B cell (primary cell): ENCODE data around the gene SULT2B1. TPM values are rescaled to one million over a fixed set of nuclear protein-coding genes. Genes with fewer than 3 reads are reported as not detected.

Source experiments
- ATAC-seq: fragments of 200-7000 bp; cut with Tn5 transposase; one replicate; pipeline ENCODE4 v1.10.0; 2021; ENCODE audit warnings: low read depth, mild to moderate bottlenecking, moderate number of reproducible peaks, moderate library complexity
- CTCF ChIA-PET: fragments of 350-600 bp; sonication (Branson Sonifier 250); formaldehyde crosslinking; loops from one replicate; lab custom pipeline; 2021; ENCODE audit warnings: antibody characterized with exemption, inconsistent platforms; lab: Charles Lee
- POLR2A ChIA-PET: fragments of 350-600 bp; sonication (Branson Sonifier 250); formaldehyde crosslinking; loops from one replicate; lab custom pipeline; 2021; ENCODE audit warnings: antibody characterized with exemption; lab: Charles Lee
- DNase-seq: peaks from one replicate; pipeline ENCODE4 v3.0.0; 2013
- H2AFZ ChIP-seq: 2 replicates; pipeline ENCODE4 v1.6.1; 2012; ENCODE audit warnings: mild to moderate bottlenecking, low read depth, low read length; ENCODE audit not compliant: insufficient read depth, poor library complexity, severe bottlenecking
- H3K27ac ChIP-seq, 2 donors: 1 replicate in 1 of 2; 2 replicates in 1 of 2; pipeline ENCODE4 v1.5.1; 2012 to 2013; ENCODE audit warnings: low read length in 2 of 2, mild to moderate bottlenecking in 2 of 2, moderate library complexity in 1 of 2
- H3K27me3 ChIP-seq, 4 experiments: fragments of 200-600 bp in 1 of 4; sonication (generic) in 1 of 4; replicated peaks in 1 of 4; 1 replicate in 2 of 4; 2 replicates in 2 of 4; pipeline versions ENCODE4 v1.6.1 to v1.7.0; 2013 to 2016; ENCODE audit warnings: low read length in 3 of 4, mild to moderate bottlenecking in 2 of 4, mixed read lengths in 1 of 4, moderate library complexity in 1 of 4; ENCODE audit not compliant: insufficient read depth in 4 of 4, control insufficient read depth in 3 of 4; ENCODE audit errors: control extremely low read depth in 1 of 4
- H3K36me3 ChIP-seq, 2 experiments: replicated peaks in 1 of 2; 1 replicate in 1 of 2; 2 replicates in 1 of 2; pipeline versions ENCODE4 v1.6.1 to v1.7.1; 2013; ENCODE audit warnings: low read length in 1 of 2; ENCODE audit not compliant: insufficient read depth in 2 of 2, control insufficient read depth in 1 of 2; ENCODE audit errors: control extremely low read depth in 1 of 2, extremely low read depth in 1 of 2
- H3K4me1 ChIP-seq, 2 donors: fragments of 200-600 bp in 1 of 2; sonication (generic) in 1 of 2; 1 replicate in 1 of 2; 2 replicates in 1 of 2; pipeline versions ENCODE4 v1.5.1 to v1.6.1; 2013 to 2017; ENCODE audit warnings: low read length in 2 of 2; ENCODE audit not compliant: control insufficient read depth in 2 of 2, insufficient read depth in 2 of 2
- H3K4me2 ChIP-seq: replicated peaks from 2 replicates; pipeline ENCODE3; 2012; ENCODE audit warnings: mild to moderate bottlenecking, low read depth, low read length; ENCODE audit not compliant: poor library complexity, severe bottlenecking
- H3K4me3 ChIP-seq, 5 experiments: fragments of 200-600 bp in 1 of 5; sonication (generic) in 1 of 5; 1 replicate in 3 of 5; 2 replicates in 2 of 5; pipeline versions ENCODE4 v1.5.1 to v1.7.0; 2011 to 2016; ENCODE audit warnings: low read length in 4 of 5, mild to moderate bottlenecking in 4 of 5, low read depth in 2 of 5, control low read depth in 1 of 5, moderate library complexity in 1 of 5; ENCODE audit not compliant: insufficient read depth in 1 of 5; ENCODE audit errors: control extremely low read depth in 1 of 5, extremely low read depth in 1 of 5
- H3K79me2 ChIP-seq: fragments of 200-600 bp; sonication (generic); one replicate; pipeline ENCODE4 v1.6.0; 2016; ENCODE audit warnings: low read length; ENCODE audit not compliant: control insufficient read depth, insufficient read depth
- H3K9ac ChIP-seq: fragments of 200-600 bp; sonication (generic); 2 replicates; pipeline ENCODE4 v1.6.1; 2017; ENCODE audit warnings: mild to moderate bottlenecking, low read length, moderate library complexity
- H3K9me3 ChIP-seq, 3 donors: one replicate each; pipeline versions ENCODE4 v1.6.1 to v1.7.1; 2013; ENCODE audit warnings: low read length in 2 of 3; ENCODE audit not compliant: control insufficient read depth in 2 of 3, insufficient read depth in 1 of 3; ENCODE audit errors: control extremely low read depth in 1 of 3
- H4K20me1 ChIP-seq: 2 replicates; pipeline ENCODE4 v1.6.0; 2012; ENCODE audit warnings: mild to moderate bottlenecking, low read length; ENCODE audit not compliant: insufficient read depth, control insufficient read depth, poor library complexity, severe bottlenecking
- H3K27ac Mint-ChIP-seq: one replicate; pipeline ENCODE4 v1.8.0; 2021; ENCODE audit warnings: mixed read lengths
- H3K27me3 Mint-ChIP-seq: one replicate; pipeline ENCODE4 v1.8.0; 2021; ENCODE audit warnings: mixed read lengths
- H3K4me1 Mint-ChIP-seq: one replicate; pipeline ENCODE4 v1.8.0; 2021; ENCODE audit warnings: mixed read lengths
- H3K4me3 Mint-ChIP-seq: one replicate; pipeline ENCODE4 v1.8.0; 2021; ENCODE audit warnings: mixed read lengths
- H3K9me3 Mint-ChIP-seq: one replicate; pipeline ENCODE4 v1.8.0; 2022; ENCODE audit warnings: mixed read lengths; ENCODE audit not compliant: insufficient read depth
- EZH2 ChIP-seq: IDR thresholded peaks from 2 replicates; pipeline ENCODE4 v1.6.1; 2012; ENCODE audit warnings: borderline replicate concordance, low read depth, mild to moderate bottlenecking, moderate library complexity, low read length; ENCODE audit not compliant: insufficient read depth, poor library complexity, severe bottlenecking
- WGBS: methylation state at CpG from one replicate; pipeline ENCODE4 v1.1.5; 2013; ENCODE audit warnings: missing lambda C conversion rate; ENCODE audit not compliant: insufficient coverage; 5-methylcytosine and 5-hydroxymethylcytosine counted together
- intact Hi-C: fragments of 100-400 bp; cut with micrococcal nuclease; formaldehyde crosslinking; loops from one replicate; pipeline ENCODE4 v1.10.0; 2022
- polyA minus RNA-seq: library from RNA; depleted of rRNA, polyadenylated mRNA; stranded (reverse); fragments of >200 nt; gene quantifications from 2 replicates; pipeline ENCODE4 v1.2.3, GENCODE V29; 2012
- polyA plus RNA-seq: library from polyadenylated mRNA; depleted of rRNA; stranded (reverse); fragments of >200 nt; gene quantifications from 2 replicates; pipeline ENCODE4 v1.2.3, GENCODE V29; 2012
- total RNA-seq, 2 donors: library from RNA; stranded (reverse); fragments of 120-200 nt in 1 of 2; gene quantifications; 1 replicate in 1 of 2; 2 replicates in 1 of 2; pipeline versions ENCODE4 v1.2.3 to v1.2.4, GENCODE V29; 2013 to 2022
- TF ChIP-seq, protein P1 (sequence below): fragments of 200-600 bp; IDR thresholded peaks from one replicate; pipeline ENCODE4 v1.8.0; 2022; ENCODE audit warnings: antibody characterized with exemption, mild to moderate bottlenecking

Gene SULT2B1
- total RNA-seq: not detected in 2 replicates
- not detected for total RNA-seq (2013)
- not detected in 2 replicates for polyA plus RNA-seq
- polyA minus RNA-seq: not detected in 2 replicates

DNA sequence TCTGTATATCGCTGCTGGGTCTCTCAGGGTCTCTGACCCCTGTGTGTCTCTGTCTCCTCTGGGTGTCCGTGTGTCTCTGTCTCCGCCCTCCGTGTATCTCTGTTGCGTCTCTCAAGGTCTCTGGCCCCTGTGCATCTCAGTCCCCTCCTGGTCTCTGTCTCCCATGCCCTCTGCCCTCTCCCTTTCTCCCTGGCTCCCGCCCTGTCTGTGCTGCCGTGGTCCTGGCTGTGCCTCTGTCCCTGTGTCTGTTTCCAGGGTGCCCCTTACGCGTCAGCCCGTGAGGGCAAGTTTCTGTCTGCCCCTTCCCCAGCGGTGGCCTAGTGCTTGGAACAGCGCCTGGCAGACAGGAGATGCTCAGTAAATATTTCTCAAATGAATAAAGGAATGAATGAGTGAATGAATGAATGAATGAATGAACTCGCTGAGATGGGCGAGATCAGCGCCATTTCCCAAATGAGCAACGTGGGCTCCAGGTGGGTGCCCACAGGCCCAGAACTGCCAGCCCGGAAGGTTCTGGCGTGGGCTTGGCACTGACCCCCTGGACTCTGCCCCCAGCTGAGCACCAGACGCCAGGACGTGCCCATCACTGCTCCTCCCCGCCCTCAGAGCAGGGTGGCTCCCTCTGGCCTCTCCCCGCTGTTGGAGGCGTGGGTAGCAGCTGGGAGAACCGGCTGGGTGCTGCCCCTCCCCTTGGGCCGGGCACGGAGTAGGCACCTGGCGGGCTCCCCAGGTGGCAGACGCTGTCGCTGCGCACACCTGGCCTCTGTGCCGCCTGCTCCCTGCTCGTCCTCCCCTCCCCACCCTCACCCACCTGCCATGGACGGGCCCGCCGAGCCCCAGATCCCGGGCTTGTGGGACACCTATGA, at the start of gene SULT2B1:
Gene SULT2B1, plus strand, starts transcription at position 736 of the 866 bp plus-strand sequence. Its CDS starts 81 bp downstream, at position 817.
- Histone ChIP-seq H3K4me1 (no peaks in the 10 kb centered on the region), H3K4me2 (no peak within 1 kb of the TSS), H3K79me2 (no peaks in the 10 kb centered on the region), H3K9me3 (no peaks in the 10 kb centered on the region), H3K27ac (no peak within 1 kb of the TSS), H3K9ac (no peak within 1 kb of the TSS), H3K4me3 (no peak within 1 kb of the TSS), H2AFZ (no peak within 1 kb of the TSS), H3K27me3 (peaks cover 0 to 7% (median 1%) of the 10 kb centered on the region in 4 experiments), H4K20me1 (no peaks in the 10 kb centered on the region), H3K36me3 (no peaks in the 10 kb centered on the region)
- Mint-ChIP-seq H3K27ac (no peak within 1 kb of the TSS), H3K4me1 (no peaks in the 10 kb centered on the region), H3K4me3 (no peak within 1 kb of the TSS), H3K9me3 (no peaks in the 10 kb centered on the region), H3K27me3 (peaks cover 18% of the 10 kb centered on the region)
- ATAC-seq: no peak
- intact Hi-C loops: no loop called here
- WGBS: 80% methylated on average over 27 of the region's 36 CpGs
- TF ChIP-seq, protein P1, sequence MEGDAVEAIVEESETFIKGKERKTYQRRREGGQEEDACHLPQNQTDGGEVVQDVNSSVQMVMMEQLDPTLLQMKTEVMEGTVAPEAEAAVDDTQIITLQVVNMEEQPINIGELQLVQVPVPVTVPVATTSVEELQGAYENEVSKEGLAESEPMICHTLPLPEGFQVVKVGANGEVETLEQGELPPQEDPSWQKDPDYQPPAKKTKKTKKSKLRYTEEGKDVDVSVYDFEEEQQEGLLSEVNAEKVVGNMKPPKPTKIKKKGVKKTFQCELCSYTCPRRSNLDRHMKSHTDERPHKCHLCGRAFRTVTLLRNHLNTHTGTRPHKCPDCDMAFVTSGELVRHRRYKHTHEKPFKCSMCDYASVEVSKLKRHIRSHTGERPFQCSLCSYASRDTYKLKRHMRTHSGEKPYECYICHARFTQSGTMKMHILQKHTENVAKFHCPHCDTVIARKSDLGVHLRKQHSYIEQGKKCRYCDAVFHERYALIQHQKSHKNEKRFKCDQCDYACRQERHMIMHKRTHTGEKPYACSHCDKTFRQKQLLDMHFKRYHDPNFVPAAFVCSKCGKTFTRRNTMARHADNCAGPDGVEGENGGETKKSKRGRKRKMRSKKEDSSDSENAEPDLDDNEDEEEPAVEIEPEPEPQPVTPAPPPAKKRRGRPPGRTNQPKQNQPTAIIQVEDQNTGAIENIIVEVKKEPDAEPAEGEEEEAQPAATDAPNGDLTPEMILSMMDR: no peak
- no peak for TF ChIP-seq EZH2
- POLR2A ChIA-PET: interaction anchor here (0.7 kb wide), 1 partner anchor 11 kb away, joined by 4 read pairs; no protein-coding TSS in a partner anchor
- CTCF ChIA-PET: no interaction called here
- no peak for DNase-seq
